ENCODE measurements around the gene HIVEP1. TPM values are rescaled to one million over a fixed set of nuclear protein-coding genes. Genes with fewer than 3 reads are reported as not detected.

Gene HIVEP1
- total RNA-seq, 1 donor from 2014 or later, result 27.8 TPM

DNA sequence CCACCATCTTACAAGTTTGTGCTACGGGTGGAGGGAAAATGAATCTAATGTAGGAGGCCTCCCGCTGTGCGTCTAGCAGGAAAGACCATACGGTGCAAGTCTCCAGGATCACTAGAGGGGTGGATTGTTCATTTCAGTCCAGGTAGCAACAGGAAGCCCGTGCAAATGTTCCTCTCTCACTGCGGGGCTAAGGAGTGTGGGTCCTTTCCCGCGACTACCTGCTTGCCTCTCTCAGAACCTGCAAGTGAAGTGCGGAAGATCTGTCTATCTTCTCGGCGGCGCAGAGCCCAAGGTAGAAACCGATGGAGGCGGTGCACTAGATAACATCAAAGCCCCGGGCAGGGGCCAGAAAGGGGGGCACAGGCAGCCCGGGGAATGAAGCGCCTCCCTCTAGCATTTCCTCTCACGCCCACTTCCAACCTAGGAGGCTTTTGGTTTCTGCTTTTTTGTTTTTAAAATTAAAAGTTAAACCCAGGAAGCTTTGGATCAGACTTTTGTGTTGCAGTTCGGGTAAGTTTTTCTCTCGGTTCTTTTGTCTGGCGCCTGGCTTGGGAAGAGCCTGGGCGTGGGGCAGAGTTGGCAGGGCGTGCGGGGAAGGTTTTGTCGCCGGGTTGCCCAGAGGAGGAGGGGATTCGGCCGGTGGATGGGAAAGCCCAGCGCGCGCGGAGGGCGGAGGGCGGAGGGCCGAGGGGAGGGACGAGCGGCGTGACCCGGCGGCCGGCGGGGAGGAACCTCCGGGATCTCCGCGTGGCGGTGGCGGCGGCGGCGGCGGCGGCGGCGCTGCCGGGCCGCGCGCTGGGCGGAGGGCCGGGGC lies 3.5 kb upstream of the HIVEP1 start:
- H3K27ac Mint-ChIP-seq (ENCODE audit: unreplicated experiment), result peak overlapping the region; percentile 97
- H3K9me3 Mint-ChIP-seq (ENCODE audit: unreplicated experiment), result no peaks in the 10 kb centered on the region
- H3K36me3 Mint-ChIP-seq (ENCODE audit: unreplicated experiment), result no peaks in the 10 kb centered on the region
- TF ChIP-seq, protein P1, sequence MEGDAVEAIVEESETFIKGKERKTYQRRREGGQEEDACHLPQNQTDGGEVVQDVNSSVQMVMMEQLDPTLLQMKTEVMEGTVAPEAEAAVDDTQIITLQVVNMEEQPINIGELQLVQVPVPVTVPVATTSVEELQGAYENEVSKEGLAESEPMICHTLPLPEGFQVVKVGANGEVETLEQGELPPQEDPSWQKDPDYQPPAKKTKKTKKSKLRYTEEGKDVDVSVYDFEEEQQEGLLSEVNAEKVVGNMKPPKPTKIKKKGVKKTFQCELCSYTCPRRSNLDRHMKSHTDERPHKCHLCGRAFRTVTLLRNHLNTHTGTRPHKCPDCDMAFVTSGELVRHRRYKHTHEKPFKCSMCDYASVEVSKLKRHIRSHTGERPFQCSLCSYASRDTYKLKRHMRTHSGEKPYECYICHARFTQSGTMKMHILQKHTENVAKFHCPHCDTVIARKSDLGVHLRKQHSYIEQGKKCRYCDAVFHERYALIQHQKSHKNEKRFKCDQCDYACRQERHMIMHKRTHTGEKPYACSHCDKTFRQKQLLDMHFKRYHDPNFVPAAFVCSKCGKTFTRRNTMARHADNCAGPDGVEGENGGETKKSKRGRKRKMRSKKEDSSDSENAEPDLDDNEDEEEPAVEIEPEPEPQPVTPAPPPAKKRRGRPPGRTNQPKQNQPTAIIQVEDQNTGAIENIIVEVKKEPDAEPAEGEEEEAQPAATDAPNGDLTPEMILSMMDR (IDR thresholded peaks at IDR 0.05), result no peak
- peaks cover 30% of the 10 kb centered on the region for H3K4me1 Mint-ChIP-seq (ENCODE audit: unreplicated experiment)
- H3K4me3 Mint-ChIP-seq (ENCODE audit: unreplicated experiment), result peak overlapping the region; percentile 91
- no peaks in the 10 kb centered on the region for H3K27me3 Mint-ChIP-seq (ENCODE audit: unreplicated experiment)
- DNase-seq (ENCODE audit: extremely low spot score, unreplicated experiment), result peak; percentile 89

DNA sequence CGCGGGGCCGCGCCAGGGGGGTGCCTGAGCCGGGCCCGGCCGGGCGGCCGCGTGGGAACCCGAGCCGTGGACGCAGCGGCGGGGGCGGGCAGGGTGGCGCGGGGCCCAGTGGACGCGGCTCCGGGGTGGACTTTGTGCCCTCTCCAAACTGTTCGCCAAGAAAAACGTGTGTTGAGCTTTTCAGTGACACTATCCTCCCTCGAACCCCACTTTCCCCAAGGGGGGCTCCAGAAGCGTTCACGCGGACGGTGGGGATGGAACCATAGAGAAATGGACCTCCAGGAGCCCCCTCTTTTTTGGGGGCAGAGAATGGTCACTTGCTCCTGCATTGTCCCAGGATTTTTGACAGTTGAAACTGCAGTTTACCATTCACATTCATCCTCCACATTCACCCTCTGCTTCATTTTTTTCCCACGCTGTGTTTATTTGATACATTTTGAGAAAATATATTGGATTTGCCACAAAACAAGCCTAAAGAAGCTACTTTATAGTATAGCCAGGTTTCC lies 2.9 kb upstream of the HIVEP1 start:
- Mint-ChIP-seq H3K4me1 (ENCODE audit: unreplicated experiment) (peaks cover 37% of the 10 kb centered on the region), H3K36me3 (ENCODE audit: unreplicated experiment) (no peaks in the 10 kb centered on the region), H3K27me3 (ENCODE audit: unreplicated experiment) (no peaks in the 10 kb centered on the region)

DNA sequence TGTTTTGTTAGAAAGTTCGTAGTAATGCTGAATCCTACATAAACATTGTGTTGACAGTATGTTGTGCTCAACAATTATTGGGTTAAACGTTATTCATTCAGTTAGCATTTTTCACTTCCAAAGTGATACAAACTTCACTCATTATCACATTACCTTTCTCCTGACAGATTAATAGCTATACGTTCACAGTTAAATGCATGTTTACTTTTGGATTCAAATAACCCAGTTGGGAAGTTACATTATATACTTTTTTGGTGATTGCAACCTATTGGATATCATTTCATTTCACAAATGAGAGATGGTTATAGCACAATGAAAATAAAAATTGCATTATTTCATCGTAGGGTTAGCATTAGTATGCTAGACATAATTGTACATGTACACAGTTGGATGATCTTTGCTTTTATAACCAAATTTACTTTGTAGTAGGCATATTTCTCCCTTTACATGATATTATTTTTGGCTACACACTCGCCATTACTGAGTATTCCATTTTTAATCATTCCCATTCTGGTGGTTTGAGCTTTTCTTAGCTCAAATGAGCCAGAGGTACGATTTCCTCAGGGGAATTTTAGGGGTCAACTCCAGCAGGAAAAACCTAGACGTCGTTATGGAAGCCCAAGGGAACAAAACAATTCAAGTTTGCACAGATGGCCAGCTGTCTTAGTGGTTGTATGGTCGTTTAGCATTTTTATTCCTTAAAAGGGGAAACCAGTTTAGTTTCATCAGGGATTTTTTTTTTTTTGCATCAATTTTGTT lies 2.1 kb upstream of the HIVEP1 start:
- H3K9me3 Mint-ChIP-seq (ENCODE audit: unreplicated experiment), result peaks cover 7% of the 10 kb centered on the region
- H3K4me1 Mint-ChIP-seq (ENCODE audit: unreplicated experiment), result peaks cover 42% of the 10 kb centered on the region
- H3K27ac Mint-ChIP-seq (ENCODE audit: unreplicated experiment), result peak overlapping the region; percentile 97
- no peaks in the 10 kb centered on the region for H3K36me3 Mint-ChIP-seq (ENCODE audit: unreplicated experiment)
- TF ChIP-seq, protein P1 (IDR thresholded peaks at IDR 0.05), result no peak
- DNase-seq (ENCODE audit: extremely low spot score, unreplicated experiment), result no peak
- H3K27me3 Mint-ChIP-seq (ENCODE audit: unreplicated experiment), result no peaks in the 10 kb centered on the region
- peak overlapping the region; percentile 82 for H3K4me3 Mint-ChIP-seq (ENCODE audit: unreplicated experiment)

More for the DNA sequence above, 2.9 kb upstream of the HIVEP1 start:
- peak overlapping the region; percentile 82 for H3K4me3 Mint-ChIP-seq (ENCODE audit: unreplicated experiment)
- no peak for DNase-seq (ENCODE audit: extremely low spot score, unreplicated experiment)
- peak overlapping the region; percentile 97 for H3K27ac Mint-ChIP-seq (ENCODE audit: unreplicated experiment)
- H3K9me3 Mint-ChIP-seq (ENCODE audit: unreplicated experiment), result no peaks in the 10 kb centered on the region
- TF ChIP-seq, protein P1 (IDR thresholded peaks at IDR 0.05), result no peak

DNA sequence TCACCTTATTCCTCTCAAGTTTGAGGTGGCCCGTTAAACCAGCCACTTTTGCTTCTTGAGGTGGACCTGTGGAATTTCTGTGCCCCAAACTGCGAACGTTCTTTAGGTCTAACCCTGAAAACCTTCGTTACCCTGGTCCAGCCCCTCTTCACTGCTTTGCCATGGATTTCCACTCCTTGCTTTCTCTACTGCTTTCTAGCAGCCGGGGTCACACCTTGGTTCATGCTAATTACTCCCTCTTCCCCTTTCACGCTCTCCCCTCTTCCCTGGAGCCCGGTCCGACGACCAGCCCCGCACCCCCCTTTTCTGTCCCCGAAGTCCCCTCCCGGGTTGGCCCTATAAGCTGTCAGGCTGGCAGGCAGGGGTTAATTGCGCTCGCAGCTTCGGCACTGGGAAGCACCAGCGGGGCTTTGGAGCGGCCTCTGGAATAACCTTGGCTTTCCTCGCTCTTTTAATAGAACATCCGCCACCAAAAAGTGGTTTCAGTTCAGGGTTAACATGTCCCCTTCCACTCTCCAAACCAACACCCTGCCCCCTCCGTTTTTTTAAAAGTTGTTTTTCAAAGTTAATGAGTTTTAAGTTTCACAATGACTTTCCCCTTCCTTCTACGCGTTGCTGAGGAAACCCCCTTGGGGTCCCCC lies 1.4 kb upstream of the HIVEP1 start:
- Mint-ChIP-seq H3K27ac (ENCODE audit: unreplicated experiment) (peak overlapping the region; percentile 97), H3K9me3 (ENCODE audit: unreplicated experiment) (peaks cover 7% of the 10 kb centered on the region), H3K4me1 (ENCODE audit: unreplicated experiment) (peaks cover 42% of the 10 kb centered on the region), H3K4me3 (ENCODE audit: unreplicated experiment) (peak overlapping the region; percentile 82), H3K36me3 (ENCODE audit: unreplicated experiment) (no peaks in the 10 kb centered on the region), H3K27me3 (ENCODE audit: unreplicated experiment) (no peaks in the 10 kb centered on the region)
- DNase-seq (ENCODE audit: extremely low spot score, unreplicated experiment), result peak; percentile 88
- TF ChIP-seq, protein P1 (IDR thresholded peaks at IDR 0.05), result no peak
